Measurements from ENCODE around the gene C5AR1. TPM values are rescaled to one million over a fixed set of nuclear protein-coding genes. Genes with fewer than 3 reads are reported as not detected.
"Not testable (repeated sequence)": the region's sequence is repeated elsewhere in the genome, so short reads cannot be mapped to it uniquely, and the experiment has no call there.

The C5AR1 gene
- total RNA-seq, 1 donor from 2014 or later = 0.48 TPM

GRCh38 chr19:47358936-47359335 is 49.3 kb downstream of the C5AR1 start:
- H3K4me3 Mint-ChIP-seq (ENCODE audit: unreplicated experiment) = no peak overlapping the region

GRCh38 chr19:47362321-47362720 is 52.7 kb downstream of the C5AR1 start:
- DNase-seq (ENCODE audit: extremely low spot score, unreplicated experiment) = no peak

More at GRCh38 chr19:47358936-47359335, 49.3 kb downstream of the C5AR1 start:
- peaks cover 2% of the 10 kb centered on the region for H3K4me1 Mint-ChIP-seq (ENCODE audit: unreplicated experiment)
- no peaks in the 10 kb centered on the region for H3K9me3 Mint-ChIP-seq (ENCODE audit: unreplicated experiment)
- no peak overlapping the region for H3K27ac Mint-ChIP-seq (ENCODE audit: unreplicated experiment)
- H3K36me3 Mint-ChIP-seq (ENCODE audit: unreplicated experiment) = peaks cover 59% of the 10 kb centered on the region
- TF ChIP-seq CTCF (IDR thresholded peaks at IDR 0.05) = no peak
- no peak for DNase-seq (ENCODE audit: extremely low spot score, unreplicated experiment)
- H3K27me3 Mint-ChIP-seq (ENCODE audit: unreplicated experiment) = no peaks in the 10 kb centered on the region

GRCh38 chr19:47363758-47364531 is 54.3 kb downstream of the C5AR1 start:
- no peak for DNase-seq (ENCODE audit: extremely low spot score, unreplicated experiment)
- Mint-ChIP-seq H3K4me1 (ENCODE audit: unreplicated experiment) (peaks cover 5% of the 10 kb centered on the region), H3K36me3 (ENCODE audit: unreplicated experiment) (peaks cover 39% of the 10 kb centered on the region), H3K4me3 (ENCODE audit: unreplicated experiment) (no peak overlapping the region), H3K27ac (ENCODE audit: unreplicated experiment) (peak overlapping the region; percentile 23), H3K9me3 (ENCODE audit: unreplicated experiment) (no peaks in the 10 kb centered on the region), H3K27me3 (ENCODE audit: unreplicated experiment) (no peaks in the 10 kb centered on the region)
- TF ChIP-seq CTCF (IDR thresholded peaks at IDR 0.05) = no peak

More at GRCh38 chr19:47362321-47362720, 52.7 kb downstream of the C5AR1 start:
- H3K36me3 Mint-ChIP-seq (ENCODE audit: unreplicated experiment) = peaks cover 53% of the 10 kb centered on the region
- H3K4me3 Mint-ChIP-seq (ENCODE audit: unreplicated experiment) = no peak overlapping the region
- H3K27me3 Mint-ChIP-seq (ENCODE audit: unreplicated experiment) = no peaks in the 10 kb centered on the region
- H3K9me3 Mint-ChIP-seq (ENCODE audit: unreplicated experiment) = no peaks in the 10 kb centered on the region
- H3K4me1 Mint-ChIP-seq (ENCODE audit: unreplicated experiment) = peaks cover 5% of the 10 kb centered on the region
- H3K27ac Mint-ChIP-seq (ENCODE audit: unreplicated experiment) = no peak overlapping the region
- no peak for TF ChIP-seq CTCF (IDR thresholded peaks at IDR 0.05)

- not testable (repeated sequence) for H3K4me3 Mint-ChIP-seq (ENCODE audit: unreplicated experiment); H3K27ac Mint-ChIP-seq (ENCODE audit: unreplicated experiment); DNase-seq (ENCODE audit: extremely low spot score, unreplicated experiment); H3K27me3 Mint-ChIP-seq (ENCODE audit: unreplicated experiment); H3K9me3 Mint-ChIP-seq (ENCODE audit: unreplicated experiment)
- peaks cover 37% of the 10 kb centered on the region for H3K36me3 Mint-ChIP-seq (ENCODE audit: unreplicated experiment)
- H3K4me1 Mint-ChIP-seq (ENCODE audit: unreplicated experiment) = peaks cover 17% of the 10 kb centered on the region
These were observed 55.8 kb downstream of the C5AR1 start for GRCh38 chr19:47365455-47365854.

GRCh38 chr19:47370045-47370611 is 60.5 kb downstream of the C5AR1 start:
- peaks cover 13% of the 10 kb centered on the region for H3K4me1 Mint-ChIP-seq (ENCODE audit: unreplicated experiment)
- H3K9me3 Mint-ChIP-seq (ENCODE audit: unreplicated experiment) = no peaks in the 10 kb centered on the region
- H3K36me3 Mint-ChIP-seq (ENCODE audit: unreplicated experiment) = peaks cover 18% of the 10 kb centered on the region
- TF ChIP-seq CTCF (IDR thresholded peaks at IDR 0.05) = no peak
- no peak overlapping the region for H3K4me3 Mint-ChIP-seq (ENCODE audit: unreplicated experiment)
- DNase-seq (ENCODE audit: extremely low spot score, unreplicated experiment) = no peak
- no peaks in the 10 kb centered on the region for H3K27me3 Mint-ChIP-seq (ENCODE audit: unreplicated experiment)
- peak overlapping the region; percentile 45 for H3K27ac Mint-ChIP-seq (ENCODE audit: unreplicated experiment)

Data from osteocyte (in vitro differentiated cells).